CD4-positive, alpha-beta T cell treated with Interleukin-4 for 4 hours (primary cell): ENCODE results near the gene GPRC5D.

ENCODE experiments used
- DNase-seq: peaks from one replicate; pipeline ENCODE4 v3.0.0-alpha.2; 2020

The GPRC5D gene

DNA sequence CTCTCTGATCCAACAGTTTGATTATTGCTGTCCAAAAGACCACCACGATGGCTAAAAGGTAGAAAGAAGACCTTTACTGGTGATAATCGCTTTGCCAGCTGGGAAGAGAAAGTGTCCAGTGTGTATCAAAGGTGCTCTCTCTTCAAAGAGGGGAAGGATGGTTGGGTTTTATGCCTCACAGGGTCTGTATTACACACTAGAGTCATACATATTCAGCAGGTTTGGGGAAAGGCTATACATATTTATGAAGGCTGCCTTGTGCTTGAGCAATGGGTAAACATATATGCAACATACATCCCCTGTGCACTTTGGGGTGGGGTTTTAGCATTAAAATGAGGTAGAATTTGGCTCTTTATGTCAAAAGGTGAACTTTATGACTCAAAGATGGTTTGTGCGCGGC is 18.2 kb downstream of the GPRC5D start:
- no peak for DNase-seq

DNA sequence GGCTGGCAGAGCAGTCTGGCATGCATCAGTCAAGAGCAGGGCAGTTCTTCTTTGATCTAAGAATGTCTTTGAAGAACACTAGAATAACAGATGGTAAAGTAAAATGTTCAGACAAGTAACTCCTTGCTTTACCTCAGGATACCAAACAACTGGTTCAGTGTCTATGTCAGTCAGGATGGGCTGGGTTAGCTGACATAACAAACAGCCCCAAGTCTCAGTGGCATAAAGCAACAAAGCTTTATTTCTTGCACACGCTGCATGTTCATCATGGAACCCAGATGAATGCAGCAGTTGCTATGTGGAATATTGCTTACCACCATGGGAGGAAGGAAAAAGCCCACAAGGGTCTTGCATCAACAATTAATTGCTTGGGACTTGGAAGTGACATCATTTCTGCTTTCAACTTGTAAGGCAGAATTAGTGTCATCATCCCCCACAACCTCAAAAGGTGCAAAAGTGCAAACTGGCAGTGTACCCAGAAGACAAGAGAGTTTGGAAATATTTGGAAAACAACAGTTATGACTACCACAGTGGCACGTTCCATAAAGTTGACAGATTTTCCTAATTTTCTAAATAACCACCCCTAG is 21.2 kb downstream of the GPRC5D start:
- DNase-seq = no peak

DNA sequence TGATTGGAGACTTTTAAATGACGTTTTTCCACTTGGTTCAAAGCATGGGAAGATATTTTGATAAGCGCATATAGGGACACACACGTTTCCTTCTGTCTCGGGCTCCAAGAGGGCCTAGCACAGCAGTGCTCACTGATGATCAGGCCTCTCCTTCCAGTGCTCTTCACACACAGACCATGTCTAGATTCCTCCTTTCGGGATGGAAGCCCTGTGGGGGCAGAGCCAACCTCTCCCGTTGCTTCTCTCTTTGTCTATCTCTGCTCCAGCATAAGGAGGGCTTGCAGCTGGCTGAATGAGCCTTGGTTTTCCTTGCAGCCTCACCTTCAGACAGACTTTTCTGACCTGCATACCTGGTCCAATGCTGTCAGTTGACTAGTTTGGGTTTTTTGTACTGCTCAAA is 22.3 kb downstream of the GPRC5D start:
- no peak for DNase-seq

GRCh38 chr12:12927211-12928079 is 24.5 kb downstream of the GPRC5D start:
- DNase-seq = peak; percentile 43

- no peak for DNase-seq
Measured at GRCh38 chr12:12926571-12927071, 25.3 kb downstream of the GPRC5D start.

- no peak for DNase-seq
Measured at GRCh38 chr12:12925388-12925787, 26.6 kb downstream of the GPRC5D start.

DNA sequence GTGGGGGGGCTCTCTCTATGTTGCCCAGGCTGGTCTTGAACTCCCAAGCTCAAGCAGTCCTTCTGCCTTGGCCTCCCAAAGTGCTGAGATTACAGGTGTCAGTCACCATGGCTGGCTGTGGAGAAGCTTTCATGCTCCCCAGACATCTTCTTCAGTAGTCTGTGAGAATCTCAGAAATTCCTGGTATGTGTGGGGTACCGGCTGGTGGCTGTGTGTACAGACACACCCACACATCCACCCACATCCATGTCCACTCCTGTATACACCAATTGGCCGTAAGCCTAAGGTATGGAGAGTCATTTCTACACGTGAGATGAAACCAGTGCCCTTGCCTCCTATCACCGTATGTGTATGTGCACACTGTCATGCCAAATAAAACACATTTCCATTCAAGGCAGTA is 27.8 kb downstream of the GPRC5D start:
- DNase-seq = no peak

DNA sequence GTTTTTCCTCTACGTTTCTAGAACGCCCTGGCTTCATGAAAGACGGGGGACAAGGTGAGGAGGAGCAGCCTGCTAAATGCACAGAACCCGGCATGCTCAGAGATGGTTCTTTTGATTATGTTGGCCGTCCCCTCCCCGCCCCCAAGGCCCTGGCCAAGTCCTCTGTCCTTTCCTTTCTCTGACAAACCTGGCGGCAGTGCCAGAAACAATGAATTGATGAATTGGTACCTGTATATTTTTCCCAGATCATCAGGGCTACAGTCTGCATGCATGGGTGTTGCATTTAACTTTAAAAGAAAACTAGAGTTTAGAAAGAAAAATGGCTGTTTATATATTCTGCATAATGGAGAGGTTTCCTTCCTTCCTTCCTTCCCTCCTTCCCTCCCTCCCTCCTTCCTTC is 29.0 kb downstream of the GPRC5D start:
- DNase-seq = no peak

GRCh38 chr12:12922191-12922616 is 29.8 kb downstream of the GPRC5D start:
- DNase-seq = no peak

- DNase-seq = no peak
Measured at GRCh38 chr12:12919666-12920435, 32.1 kb downstream of the GPRC5D start.

GRCh38 chr12:12918781-12919389 is 33.1 kb downstream of the GPRC5D start:
- no peak for DNase-seq

DNA sequence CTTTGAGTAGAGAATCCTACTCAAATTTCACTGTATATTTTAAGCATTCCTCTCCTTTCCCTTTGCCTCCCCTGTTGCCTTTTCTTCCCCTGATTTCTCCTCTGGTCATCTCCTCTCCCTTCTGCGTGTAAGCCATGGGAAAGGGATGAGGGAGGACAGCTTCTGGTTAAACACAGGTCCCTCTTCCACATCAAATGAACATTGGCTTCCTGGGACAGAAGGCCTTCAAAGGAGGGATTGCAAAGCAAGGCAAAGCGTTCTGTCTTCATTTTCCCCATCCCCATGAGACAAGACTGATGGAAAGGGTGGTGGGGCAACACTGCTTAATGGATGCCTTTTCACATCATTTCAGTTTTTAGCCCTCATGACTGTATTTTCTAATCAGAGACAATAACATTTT is 34.5 kb downstream of the GPRC5D start:
- no peak for DNase-seq

DNA sequence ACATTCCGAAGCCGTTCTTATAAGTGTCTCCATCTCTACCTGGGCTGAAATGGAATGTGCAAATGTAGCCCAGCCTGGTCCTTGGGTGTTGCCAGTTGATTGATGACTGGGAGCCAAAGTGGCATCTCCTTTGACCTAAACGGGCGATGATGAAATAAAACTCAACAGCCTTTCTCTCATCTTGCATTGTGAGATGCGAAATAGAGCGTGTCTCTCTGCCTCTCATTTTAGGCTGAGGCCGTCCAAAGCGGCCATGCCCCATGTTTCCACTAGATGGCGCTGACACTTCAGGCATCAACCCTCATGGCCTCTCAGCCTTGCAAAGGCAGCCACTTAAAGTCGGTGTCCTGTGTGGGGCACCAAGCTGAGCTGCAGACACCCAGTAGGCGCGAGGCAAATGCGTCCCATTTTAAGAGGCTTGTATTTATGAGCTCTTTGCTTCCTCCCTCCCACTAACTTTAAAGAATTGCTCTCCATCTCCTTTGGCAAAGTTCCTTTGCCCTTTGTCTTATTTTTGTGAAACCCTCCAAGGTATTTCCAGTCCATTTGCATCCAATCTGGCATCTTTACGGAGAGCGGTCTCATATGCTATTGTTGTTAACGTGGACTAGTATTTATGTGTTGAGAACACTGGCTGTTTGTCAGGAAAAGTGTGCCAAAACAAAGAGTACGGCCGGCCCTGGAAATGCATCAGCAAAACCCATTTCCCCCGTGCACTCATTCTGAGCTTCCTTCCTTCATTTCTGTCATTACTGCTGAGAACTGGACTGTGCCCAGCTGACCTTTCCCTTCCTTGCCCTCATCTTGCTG is 35.6 kb downstream of the GPRC5D start:
- DNase-seq = peak; percentile 84

GRCh38 chr12:12915656-12916055 is 36.3 kb downstream of the GPRC5D start:
- no peak for DNase-seq

DNA sequence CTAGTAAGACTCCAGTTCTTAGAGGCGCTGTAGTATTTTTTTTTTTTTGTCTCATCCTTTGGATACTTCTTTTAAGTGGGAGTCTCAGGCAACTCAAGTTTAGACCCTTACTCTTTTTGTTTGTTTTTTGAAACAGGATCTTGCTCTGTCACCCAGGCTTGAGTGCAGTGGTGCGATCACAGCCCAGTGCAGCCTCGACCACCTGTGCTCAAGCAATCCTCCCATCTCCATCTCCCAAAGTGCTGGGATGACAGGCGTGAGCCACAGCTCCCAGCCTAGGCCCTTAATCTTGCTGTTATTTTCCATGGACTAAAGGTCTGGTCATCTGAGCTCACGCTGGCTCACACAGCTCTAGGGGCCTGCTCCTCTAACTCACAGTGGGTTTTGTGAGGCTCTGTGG is 39.3 kb downstream of the GPRC5D start:
- DNase-seq = no peak

DNA sequence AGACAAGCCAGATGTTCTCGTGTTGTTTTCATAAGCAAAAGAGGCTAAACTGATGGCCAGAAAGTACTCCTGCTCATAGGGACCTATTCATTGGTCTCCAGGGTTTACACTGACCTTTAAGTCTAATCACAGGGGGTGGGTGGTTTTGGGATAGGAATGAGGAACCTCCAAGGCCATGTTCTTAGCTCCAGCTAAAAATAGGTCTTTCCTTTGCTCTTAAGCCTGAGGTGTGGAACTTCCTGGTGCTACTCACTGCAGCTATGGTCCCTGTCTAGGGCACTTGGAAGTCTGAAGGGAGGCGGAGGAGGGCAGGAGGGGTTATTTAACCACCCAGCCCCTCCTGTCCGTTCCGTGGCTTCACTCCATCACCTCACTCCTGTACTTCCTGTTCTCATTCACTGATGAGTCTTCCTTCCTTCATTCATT is 42.0 kb downstream of the GPRC5D start:
- no peak for DNase-seq

- no peak for DNase-seq
Measured at GRCh38 chr12:12909228-12909994, 42.6 kb downstream of the GPRC5D start.

GRCh38 chr12:12908711-12909110 is 43.3 kb downstream of the GPRC5D start:
- DNase-seq = no peak

- no peak for DNase-seq
Measured at GRCh38 chr12:12908252-12908651, 43.7 kb downstream of the GPRC5D start.

DNA sequence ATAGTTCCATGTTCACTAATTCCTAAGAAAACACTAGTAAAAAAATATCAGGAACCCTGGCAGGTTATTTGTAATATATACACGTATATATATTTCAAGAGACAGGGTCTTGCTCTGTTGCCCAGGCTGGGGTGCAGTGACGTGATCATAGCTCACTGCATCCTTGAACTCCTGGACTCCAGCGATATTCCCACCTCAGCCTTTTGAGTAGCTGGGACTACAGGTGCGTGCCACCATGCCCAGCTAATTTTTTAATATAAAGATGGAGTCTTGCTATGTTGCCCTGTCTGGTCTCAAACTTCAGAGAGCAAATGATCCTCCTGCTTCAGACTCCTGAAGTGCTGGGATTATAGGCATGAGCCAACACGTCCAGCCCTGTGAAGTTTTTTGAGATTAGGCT is 44.4 kb downstream of the GPRC5D start:
- no peak for DNase-seq
